IMR-90 (cell line): ENCODE measurements around the gene STK10. TPM values are rescaled to one million over a fixed set of nuclear protein-coding genes. Genes with fewer than 3 reads are reported as not detected.

Experiments used
- ATAC-seq: fragments of 200-7000 bp; cut with Tn5 transposase; 2 replicates; pipeline ENCODE4 v1.9.1; 2020; ENCODE audit warnings: low read depth, mild to moderate bottlenecking, moderate library complexity
- BruUV-seq: library from RNA; stranded (reverse); fragments of 400-500 nt; replicated peaks from 2 replicates; lab custom pipeline; 2021; lab: Mats Ljungman, UMichigan
- CTCF ChIA-PET: fragments of 300-600 bp; formaldehyde crosslinking; extraction: SDS; loops from one replicate; lab custom pipeline; 2021; ENCODE audit warnings: antibody characterized with exemption; lab: Yijun Ruan, JAX
- POLR2A ChIA-PET: fragments of 300-600 bp; sonication (Branson Sonifier 250); formaldehyde crosslinking; loops from one replicate; lab custom pipeline; 2022; ENCODE audit warnings: antibody characterized with exemption; ENCODE audit not compliant: unreplicated experiment; lab: Charles Lee
- DNase-seq: peaks from one replicate; pipeline ENCODE4 v3.0.0; 2013
- H2AFZ ChIP-seq: replicated peaks from 2 replicates; pipeline ENCODE3; 2013; ENCODE audit warnings: low read length, mild to moderate bottlenecking; ENCODE audit not compliant: poor library complexity
- H2AK5ac ChIP-seq: 2 replicates; pipeline ENCODE4 v1.6.1; 2013; ENCODE audit warnings: low read depth, low read length, inconsistent platforms
- H2AK9ac ChIP-seq: replicated peaks from 2 replicates; pipeline ENCODE3; 2013; ENCODE audit warnings: mild to moderate bottlenecking, low read depth, low read length, moderate library complexity; ENCODE audit not compliant: poor library complexity
- H2BK120ac ChIP-seq: 2 replicates; pipeline ENCODE4 v1.6.1; 2013; ENCODE audit warnings: low read depth, low read length, inconsistent platforms
- H2BK15ac ChIP-seq: 3 replicates; pipeline ENCODE4 v1.6.1; 2013; ENCODE audit warnings: low read depth, low read length, inconsistent platforms
- H2BK20ac ChIP-seq: 2 replicates; pipeline ENCODE4 v1.6.1; 2013; ENCODE audit warnings: low read depth, mild to moderate bottlenecking, inconsistent platforms, low read length, moderate library complexity
- H2BK5ac ChIP-seq: 2 replicates; pipeline ENCODE4 v1.6.1; 2013; ENCODE audit warnings: mild to moderate bottlenecking, low read depth, low read length, inconsistent platforms; ENCODE audit not compliant: poor library complexity, severe bottlenecking
- H3K14ac ChIP-seq: replicated peaks from 2 replicates; pipeline ENCODE4 v1.6.1; 2013; ENCODE audit warnings: low read depth, low read length, inconsistent platforms
- H3K18ac ChIP-seq: 2 replicates; pipeline ENCODE4 v1.6.1; 2013; ENCODE audit warnings: low read depth, low read length, control low read depth
- H3K23ac ChIP-seq: 2 replicates; pipeline ENCODE4 v1.6.1; 2013; ENCODE audit warnings: low read depth, low read length, inconsistent platforms
- H3K27ac ChIP-seq: 2 replicates; pipeline ENCODE4 v1.5.1; 2013; ENCODE audit warnings: mild to moderate bottlenecking, control low read depth, low read length; ENCODE audit not compliant: insufficient read depth
- H3K27me3 ChIP-seq: 2 replicates; pipeline ENCODE4 v1.6.1; 2013; ENCODE audit warnings: low read length; ENCODE audit not compliant: control insufficient read depth, insufficient read depth
- H3K36me3 ChIP-seq: 2 replicates; pipeline ENCODE4 v1.6.1; 2013; ENCODE audit warnings: low read length, mixed read lengths; ENCODE audit not compliant: control insufficient read depth, insufficient read depth
- H3K4ac ChIP-seq: 2 replicates; pipeline ENCODE4 v1.6.1; 2013; ENCODE audit warnings: low read depth, low read length, inconsistent platforms
- H3K4me1 ChIP-seq: 2 replicates; pipeline ENCODE4 v1.6.1; 2013; ENCODE audit warnings: low read length, mixed read lengths; ENCODE audit not compliant: control insufficient read depth, insufficient read depth
- H3K4me2 ChIP-seq: 2 replicates; pipeline ENCODE4 v1.6.1; 2013; ENCODE audit warnings: low read depth, mild to moderate bottlenecking, control low read depth, low read length, moderate library complexity
- H3K4me3 ChIP-seq: 2 replicates; pipeline ENCODE4 v1.5.1; 2013; ENCODE audit warnings: low read depth, mild to moderate bottlenecking, control low read depth, low read length, moderate library complexity; ENCODE audit not compliant: insufficient read depth
- H3K56ac ChIP-seq: 2 replicates; pipeline ENCODE4 v1.6.1; 2013; ENCODE audit warnings: low read length, inconsistent platforms; ENCODE audit not compliant: insufficient read depth; ENCODE audit errors: extremely low read depth
- H3K79me1 ChIP-seq, 2 experiments: 2 replicates each; pipeline ENCODE4 v1.6.1; 2013; ENCODE audit warnings: low read length in 2 of 2, inconsistent platforms in 1 of 2, low read depth in 1 of 2
- H3K9ac ChIP-seq: 2 replicates; pipeline ENCODE4 v1.6.1; 2013; ENCODE audit warnings: low read depth, low read length, control low read depth
- H3K9me1 ChIP-seq: 2 replicates; pipeline ENCODE4 v1.6.1; 2013; ENCODE audit warnings: low read length, inconsistent platforms; ENCODE audit not compliant: insufficient read depth
- H3K9me3 ChIP-seq: 2 replicates; pipeline ENCODE4 v1.6.1; 2013; ENCODE audit warnings: low read length; ENCODE audit not compliant: control insufficient read depth, insufficient read depth
- H4K20me1 ChIP-seq: 2 replicates; pipeline ENCODE4 v1.6.1; 2013; ENCODE audit warnings: low read length, inconsistent platforms; ENCODE audit not compliant: insufficient read depth
- H4K5ac ChIP-seq: 2 replicates; pipeline ENCODE4 v1.6.1; 2013; ENCODE audit warnings: mild to moderate bottlenecking, low read depth, low read length, control low read depth
- H4K8ac ChIP-seq, 2 experiments: 2 replicates each; pipeline ENCODE4 v1.6.1; 2013; ENCODE audit warnings: low read depth in 2 of 2, low read length in 2 of 2, control low read depth in 1 of 2, inconsistent platforms in 1 of 2
- H4K91ac ChIP-seq: 2 replicates; pipeline ENCODE4 v1.6.1; 2013; ENCODE audit warnings: low read depth, low read length, inconsistent platforms; ENCODE audit not compliant: insufficient read depth
- BHLHE40 ChIP-seq: fragments of 150-350 bp; IDR thresholded peaks from 2 replicates; pipeline ENCODE4 v1.6.1; 2016; ENCODE audit warnings: mild to moderate bottlenecking, low read depth, low read length
- CHD1 ChIP-seq: IDR thresholded peaks from 2 replicates; pipeline ENCODE4 v1.6.1; 2012; ENCODE audit warnings: low read depth, low read length, improper control_type of control experiment
- CTCF ChIP-seq: conservative IDR thresholded peaks from 2 replicates; pipeline ENCODE4 v1.5.1; 2012; ENCODE audit warnings: mild to moderate bottlenecking, low read depth, low read length, improper control_type of control experiment
- ELK1 ChIP-seq: fragments of 150-350 bp; IDR thresholded peaks from 2 replicates; pipeline ENCODE4 v1.6.1; 2016; ENCODE audit warnings: low read depth, mild to moderate bottlenecking, low read length, moderate library complexity, borderline replicate concordance
- FOS ChIP-seq: fragments of 150-350 bp; IDR thresholded peaks from 2 replicates; pipeline ENCODE4 v1.6.1; 2016; ENCODE audit warnings: low read depth, low read length
- MAFK ChIP-seq: IDR thresholded peaks from 2 replicates; pipeline ENCODE4 v1.6.1; 2012; ENCODE audit warnings: low read depth, low read length, improper control_type of control experiment
- MAZ ChIP-seq: IDR thresholded peaks from 2 replicates; pipeline ENCODE4 v1.6.1; 2012; ENCODE audit warnings: low read depth, mild to moderate bottlenecking, low read length, improper control_type of control experiment, moderate library complexity, borderline replicate concordance
- NFE2L2 ChIP-seq: fragments of 150-350 bp; IDR thresholded peaks from 2 replicates; pipeline ENCODE4 v1.6.1; 2016; ENCODE audit warnings: low read depth, mild to moderate bottlenecking, low read length
- RAD21 ChIP-seq: IDR thresholded peaks from 2 replicates; pipeline ENCODE4 v1.6.1; 2012; ENCODE audit warnings: low read length, improper control_type of control experiment
- RCOR1 ChIP-seq: IDR thresholded peaks from 2 replicates; pipeline ENCODE4 v1.6.1; 2012; ENCODE audit warnings: mild to moderate bottlenecking, low read length, improper control_type of control experiment; ENCODE audit not compliant: insufficient replicate concordance
- SMC3 ChIP-seq: fragments of 150-350 bp; IDR thresholded peaks from 2 replicates; pipeline ENCODE4 v1.6.1; 2016; ENCODE audit warnings: low read depth, mild to moderate bottlenecking, antibody characterized with exemption, low read length, moderate library complexity
- WGBS, 2 experiments: methylation state at CpG; one replicate each; pipeline versions ENCODE4 v1.1.5 to v1.1.7; 2013; ENCODE audit warnings: missing lambda C conversion rate in 2 of 2; ENCODE audit not compliant: insufficient read length in 1 of 2; ENCODE audit errors: extremely low coverage in 2 of 2; 5-methylcytosine and 5-hydroxymethylcytosine counted together
- dilution Hi-C: fragments of 300-500 bp; cut with HindIII; formaldehyde crosslinking; loops from one replicate; pipeline ENCODE4 v1.14.3; 2018; ENCODE audit warnings: low sequenced_read_pairs; ENCODE audit not compliant: unreplicated experiment
- in situ Hi-C: fragments of 300-500 bp; cut with MboI; formaldehyde crosslinking; loops from 3 replicates; pipeline ENCODE4 v1.14.3; 2019; ENCODE audit warnings: low sequenced_read_pairs, inconsistent platforms, mixed read lengths
- intact Hi-C: fragments of 100-400 bp; cut with micrococcal nuclease; formaldehyde crosslinking; loops from 2 replicates; pipeline ENCODE4 v1.10.0; 2022
- polyA plus RNA-seq, 3 experiments: library from polyadenylated mRNA; depleted of rRNA; stranded (reverse); fragments of >200 nt; gene quantifications; 2 replicates each; pipeline ENCODE4 v1.2.3, GENCODE V29; 2012; ENCODE audit warnings: low replicate concordance in 1 of 3
- total RNA-seq: library from RNA; depleted of rRNA; stranded (reverse); fragments of >200 nt; gene quantifications from 2 replicates; pipeline ENCODE4 v1.2.3, GENCODE V29; 2012

The STK10 gene
- total and polyA plus RNA-seq, 2 of the 4 experiments (the other 2 are of a cell fraction), result 15.4 to 18.5 TPM

- intact Hi-C loops (no loop called here), in situ Hi-C loops (no loop called here), dilution Hi-C loops (no loop called here)
- Histone ChIP-seq H3K4me2 (no peak overlapping the region), H4K5ac (no peak overlapping the region), H3K23ac (no peak overlapping the region), H2BK5ac (no peak overlapping the region), H3K36me3 (peaks cover 8% of the 10 kb centered on the region), H3K79me1 (no peaks in the 10 kb centered on the region), H4K8ac (no peak overlapping the region), H3K4me3 (no peak overlapping the region), H2AK5ac (no peak overlapping the region), H3K14ac (no peak overlapping the region), H3K27ac (no peak overlapping the region), H3K4ac (no peak overlapping the region), H2BK120ac (no peak overlapping the region), H2BK15ac (no peak overlapping the region), H4K20me1 (no peaks in the 10 kb centered on the region), H3K9ac (no peak overlapping the region), H3K27me3 (no peaks in the 10 kb centered on the region), H2AK9ac (no peak overlapping the region), H2BK20ac (no peak overlapping the region), H3K18ac (no peak overlapping the region), H3K9me3 (no peaks in the 10 kb centered on the region), H3K9me1 (peaks cover 3% of the 10 kb centered on the region; the same call in 1 of the 2 replicates), H3K56ac (no peak overlapping the region), H4K91ac (no peak overlapping the region), H3K4me1 (no peaks in the 10 kb centered on the region), H2AFZ (no peak overlapping the region)
- no peak for TF ChIP-seq FOS
- TF ChIP-seq BHLHE40, result no peak
- no peak for TF ChIP-seq CHD1
- TF ChIP-seq SMC3, result no peak
- TF ChIP-seq CTCF, result no peak
- TF ChIP-seq NFE2L2, result no peak
- no peak for TF ChIP-seq MAZ
- TF ChIP-seq MAFK, result no peak
- no peak for TF ChIP-seq RAD21
- TF ChIP-seq RCOR1, result no peak
- TF ChIP-seq ELK1, result no peak
- POLR2A ChIA-PET, result no interaction called here
- 90% methylated on average over 3 of the region's 10 CpGs; no CpG with 5 or more reads in 1 of the 2 experiments for WGBS, 2 experiments
- CTCF ChIA-PET, result no interaction called here
- ATAC-seq (no peak), DNase-seq (no peak)
- BruUV-seq, result no TSS peak
These were observed 102.3 kb downstream of the STK10 start for GRCh38 chr5:172085738-172086137.
